ENCODE measurements around the gene KCNE4. TPM values are rescaled to one million over a fixed set of nuclear protein-coding genes. Genes with fewer than 3 reads are reported as not detected.

KCNE4 gene
- polyA plus RNA-seq, 1 donor from 2014 or later: not detected

DNA sequence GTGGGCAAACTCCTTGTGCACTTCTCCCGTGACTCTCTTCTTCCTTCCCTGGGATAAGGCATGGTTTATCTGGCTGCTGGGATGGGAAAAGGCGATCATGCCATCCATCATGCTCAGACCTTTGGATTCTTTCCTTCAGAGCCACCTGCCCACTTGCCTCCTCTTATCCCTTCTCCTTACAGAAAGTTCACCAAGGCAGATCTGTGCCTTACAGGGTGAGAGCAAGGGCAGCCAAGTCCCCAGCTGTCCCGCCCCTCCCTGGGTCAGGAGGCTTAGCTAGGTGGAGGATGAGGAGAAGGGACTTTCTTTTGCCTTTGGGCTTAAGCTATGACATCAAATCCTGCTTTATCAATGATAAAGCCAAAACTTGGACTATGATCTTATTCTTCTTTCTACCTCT is 47.6 kb downstream of the KCNE4 start:
- H3K9me3 ChIP-seq (ENCODE audit: low read length): no peaks in the 10 kb centered on the region
- H3K27ac ChIP-seq (ENCODE audit: low read length): no peak overlapping the region

DNA sequence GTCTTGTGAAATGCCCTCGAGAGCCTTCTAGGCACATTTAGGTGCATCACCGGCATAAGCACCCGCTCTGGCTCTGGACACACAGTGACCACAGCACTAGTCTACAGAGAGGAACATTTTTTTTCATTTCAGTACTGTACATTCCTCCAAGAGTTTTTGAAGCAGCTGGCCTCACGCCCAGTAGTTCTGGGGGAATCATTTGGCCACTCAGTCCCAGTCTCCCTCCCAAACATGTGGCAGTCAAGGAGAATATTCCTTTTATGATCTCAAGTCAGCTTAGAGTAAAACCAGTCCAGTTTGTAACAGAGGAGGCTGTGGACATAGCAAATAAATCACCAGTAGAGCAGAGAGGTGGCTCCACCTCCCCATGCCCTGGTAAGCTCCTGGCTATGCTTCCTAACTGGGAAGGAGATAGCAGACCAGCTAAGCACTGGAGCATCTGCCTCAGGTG is 48.1 kb downstream of the KCNE4 start:
- Histone ChIP-seq H3K9me3 (ENCODE audit: low read length) (no peaks in the 10 kb centered on the region), H3K4me2 (ENCODE audit: low read length) (no peak overlapping the region), H3F3A (ENCODE audit: insufficient read depth, low read length, poor library complexity, severe bottlenecking) (no peaks in the 10 kb centered on the region), H3K27me3 (ENCODE audit: insufficient read depth, low read depth, low read length) (no peaks in the 10 kb centered on the region), H3K79me2 (replicated peaks; ENCODE audit: insufficient read depth, low read length) (no peaks in the 10 kb centered on the region), H2AFZ (ENCODE audit: low read depth, low read length) (no peak overlapping the region), H3K36me3 (ENCODE audit: insufficient read depth, low read length) (no peaks in the 10 kb centered on the region), H4K20me1 (ENCODE audit: insufficient read depth) (no peaks in the 10 kb centered on the region), H3K9ac (ENCODE audit: low read length) (no peak overlapping the region), H3K4me3 (ENCODE audit: low read length) (no peak overlapping the region), H3K9me2 (ENCODE audit: insufficient read depth, low read length) (no peaks in the 10 kb centered on the region), H3K27ac (ENCODE audit: low read length) (no peak overlapping the region)
- TF ChIP-seq POLR2AphosphoS5 (IDR thresholded peaks at IDR 0.05) (no peak), EZH2 (IDR thresholded peaks at IDR 0.05; ENCODE audit: borderline replicate concordance, insufficient read depth, low read length, poor library complexity, severe bottlenecking) (no peak)
- TF ChIP-seq, protein P1, sequence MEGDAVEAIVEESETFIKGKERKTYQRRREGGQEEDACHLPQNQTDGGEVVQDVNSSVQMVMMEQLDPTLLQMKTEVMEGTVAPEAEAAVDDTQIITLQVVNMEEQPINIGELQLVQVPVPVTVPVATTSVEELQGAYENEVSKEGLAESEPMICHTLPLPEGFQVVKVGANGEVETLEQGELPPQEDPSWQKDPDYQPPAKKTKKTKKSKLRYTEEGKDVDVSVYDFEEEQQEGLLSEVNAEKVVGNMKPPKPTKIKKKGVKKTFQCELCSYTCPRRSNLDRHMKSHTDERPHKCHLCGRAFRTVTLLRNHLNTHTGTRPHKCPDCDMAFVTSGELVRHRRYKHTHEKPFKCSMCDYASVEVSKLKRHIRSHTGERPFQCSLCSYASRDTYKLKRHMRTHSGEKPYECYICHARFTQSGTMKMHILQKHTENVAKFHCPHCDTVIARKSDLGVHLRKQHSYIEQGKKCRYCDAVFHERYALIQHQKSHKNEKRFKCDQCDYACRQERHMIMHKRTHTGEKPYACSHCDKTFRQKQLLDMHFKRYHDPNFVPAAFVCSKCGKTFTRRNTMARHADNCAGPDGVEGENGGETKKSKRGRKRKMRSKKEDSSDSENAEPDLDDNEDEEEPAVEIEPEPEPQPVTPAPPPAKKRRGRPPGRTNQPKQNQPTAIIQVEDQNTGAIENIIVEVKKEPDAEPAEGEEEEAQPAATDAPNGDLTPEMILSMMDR (IDR thresholded peaks at IDR 0.05; ENCODE audit: poor library complexity, severe bottlenecking): no peak

More for the DNA sequence above, 47.6 kb downstream of the KCNE4 start:
- H3K4me3 ChIP-seq (ENCODE audit: low read length): no peak overlapping the region
- no peak overlapping the region for H2AFZ ChIP-seq (ENCODE audit: low read depth, low read length)
- H3K9ac ChIP-seq (ENCODE audit: low read length): no peak overlapping the region
- H3K36me3 ChIP-seq (ENCODE audit: insufficient read depth, low read length): no peaks in the 10 kb centered on the region
- TF ChIP-seq SMC3 (conservative IDR thresholded peaks at IDR 0.05; ENCODE audit: poor library complexity) (no peak), TAF1 (IDR thresholded peaks at IDR 0.05; ENCODE audit: low read depth) (no peak), POLR2AphosphoS5 (IDR thresholded peaks at IDR 0.05) (no peak), EP300 (conservative IDR thresholded peaks at IDR 0.05; ENCODE audit: poor library complexity, severe bottlenecking) (no peak), EZH2 (IDR thresholded peaks at IDR 0.05; ENCODE audit: borderline replicate concordance, insufficient read depth, low read length, poor library complexity, severe bottlenecking) (no peak), RAD21 (conservative IDR thresholded peaks at IDR 0.05) (no peak), MXI1 (conservative IDR thresholded peaks at IDR 0.05; ENCODE audit: poor library complexity, severe bottlenecking) (no peak)
- TF ChIP-seq, protein P2, sequence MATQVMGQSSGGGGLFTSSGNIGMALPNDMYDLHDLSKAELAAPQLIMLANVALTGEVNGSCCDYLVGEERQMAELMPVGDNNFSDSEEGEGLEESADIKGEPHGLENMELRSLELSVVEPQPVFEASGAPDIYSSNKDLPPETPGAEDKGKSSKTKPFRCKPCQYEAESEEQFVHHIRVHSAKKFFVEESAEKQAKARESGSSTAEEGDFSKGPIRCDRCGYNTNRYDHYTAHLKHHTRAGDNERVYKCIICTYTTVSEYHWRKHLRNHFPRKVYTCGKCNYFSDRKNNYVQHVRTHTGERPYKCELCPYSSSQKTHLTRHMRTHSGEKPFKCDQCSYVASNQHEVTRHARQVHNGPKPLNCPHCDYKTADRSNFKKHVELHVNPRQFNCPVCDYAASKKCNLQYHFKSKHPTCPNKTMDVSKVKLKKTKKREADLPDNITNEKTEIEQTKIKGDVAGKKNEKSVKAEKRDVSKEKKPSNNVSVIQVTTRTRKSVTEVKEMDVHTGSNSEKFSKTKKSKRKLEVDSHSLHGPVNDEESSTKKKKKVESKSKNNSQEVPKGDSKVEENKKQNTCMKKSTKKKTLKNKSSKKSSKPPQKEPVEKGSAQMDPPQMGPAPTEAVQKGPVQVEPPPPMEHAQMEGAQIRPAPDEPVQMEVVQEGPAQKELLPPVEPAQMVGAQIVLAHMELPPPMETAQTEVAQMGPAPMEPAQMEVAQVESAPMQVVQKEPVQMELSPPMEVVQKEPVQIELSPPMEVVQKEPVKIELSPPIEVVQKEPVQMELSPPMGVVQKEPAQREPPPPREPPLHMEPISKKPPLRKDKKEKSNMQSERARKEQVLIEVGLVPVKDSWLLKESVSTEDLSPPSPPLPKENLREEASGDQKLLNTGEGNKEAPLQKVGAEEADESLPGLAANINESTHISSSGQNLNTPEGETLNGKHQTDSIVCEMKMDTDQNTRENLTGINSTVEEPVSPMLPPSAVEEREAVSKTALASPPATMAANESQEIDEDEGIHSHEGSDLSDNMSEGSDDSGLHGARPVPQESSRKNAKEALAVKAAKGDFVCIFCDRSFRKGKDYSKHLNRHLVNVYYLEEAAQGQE (IDR thresholded peaks at IDR 0.05; ENCODE audit: borderline replicate concordance): no peak
- TF ChIP-seq, protein P1 (IDR thresholded peaks at IDR 0.05; ENCODE audit: poor library complexity, severe bottlenecking): no peak
- no peaks in the 10 kb centered on the region for H3K9me2 ChIP-seq (ENCODE audit: insufficient read depth, low read length)
- H3K4me2 ChIP-seq (ENCODE audit: low read length): no peak overlapping the region
- no peaks in the 10 kb centered on the region for H3K27me3 ChIP-seq (ENCODE audit: insufficient read depth, low read depth, low read length)
- H3K79me2 ChIP-seq (replicated peaks; ENCODE audit: insufficient read depth, low read length): no peaks in the 10 kb centered on the region
- H4K20me1 ChIP-seq (ENCODE audit: insufficient read depth): no peaks in the 10 kb centered on the region
- no peaks in the 10 kb centered on the region for H3F3A ChIP-seq (ENCODE audit: insufficient read depth, low read length, poor library complexity, severe bottlenecking)
